GM19372 (cell line): Measurements from ENCODE around the gene SIPA1L3.

Experiments used
- ATAC-seq: cut with Tn5 transposase; IDR thresholded peaks from one replicate; pipeline ENCODE4 v1.9.1; 2021; ENCODE audit warnings: mild to moderate bottlenecking, low read depth, moderate library complexity; ENCODE audit not compliant: unreplicated experiment

SIPA1L3 gene

GRCh38 chr19:38082256-38083118 is 175.5 kb downstream of the SIPA1L3 start:
- no peak for ATAC-seq

GRCh38 chr19:38084196-38084595 is 177.2 kb downstream of the SIPA1L3 start:
- ATAC-seq: no peak

- ATAC-seq: no peak
These were observed 182.4 kb downstream of the SIPA1L3 start for GRCh38 chr19:38089440-38089839.

- ATAC-seq: no peak
These were observed 186.1 kb downstream of the SIPA1L3 start for GRCh38 chr19:38093154-38093553.

GRCh38 chr19:38093587-38093986 is 186.6 kb downstream of the SIPA1L3 start:
- ATAC-seq: no peak

- ATAC-seq: no peak
These were observed 188.7 kb downstream of the SIPA1L3 start for GRCh38 chr19:38095411-38096308.

- no peak for ATAC-seq
These were observed 193.0 kb downstream of the SIPA1L3 start for GRCh38 chr19:38099966-38100365.

- no peak for ATAC-seq
These were observed 193.6 kb downstream of the SIPA1L3 start for GRCh38 chr19:38100589-38100988.

- ATAC-seq: no peak
These were observed 194.7 kb downstream of the SIPA1L3 start for GRCh38 chr19:38101723-38102122.

GRCh38 chr19:38105574-38105973 is 198.6 kb downstream of the SIPA1L3 start:
- no peak for ATAC-seq

- ATAC-seq: no peak
These were observed 200.1 kb downstream of the SIPA1L3 start for GRCh38 chr19:38107129-38107528.

- ATAC-seq: no peak
These were observed 204.9 kb downstream of the SIPA1L3 start for GRCh38 chr19:38111898-38112297.

- no peak for ATAC-seq
These were observed 207.6 kb downstream of the SIPA1L3 start for GRCh38 chr19:38114651-38115050.

- ATAC-seq: no peak
These were observed 208.3 kb downstream of the SIPA1L3 start for GRCh38 chr19:38115271-38115802.

GRCh38 chr19:38118176-38118575 is 211.2 kb downstream of the SIPA1L3 start:
- ATAC-seq: no peak

- ATAC-seq: no peak
These were observed 213.5 kb downstream of the SIPA1L3 start for GRCh38 chr19:38120471-38121025.

- no peak for ATAC-seq
These were observed 215.5 kb downstream of the SIPA1L3 start for GRCh38 chr19:38122402-38123093.

- ATAC-seq: no peak
These were observed 218.2 kb downstream of the SIPA1L3 start for GRCh38 chr19:38125238-38125637.

GRCh38 chr19:38130399-38130798 is 223.4 kb downstream of the SIPA1L3 start:
- ATAC-seq: no peak

GRCh38 chr19:38132781-38133180 is 225.8 kb downstream of the SIPA1L3 start:
- no peak for ATAC-seq
